HepG2 (cell line): ENCODE data around the gene HPCAL1. TPM values are rescaled to one million over a fixed set of nuclear protein-coding genes. Genes with fewer than 3 reads are reported as not detected.

Experiments used
- ATAC-seq: fragments of 200-7000 bp; cut with Tn5 transposase; 3 replicates; pipeline ENCODE4 v1.9.1; 2020; ENCODE audit warnings: mild to moderate bottlenecking, moderate library complexity
- BruUV-seq: library from RNA; stranded (reverse); fragments of 400-500 nt; replicated peaks from 2 replicates; lab custom pipeline; 2021; lab: Mats Ljungman, UMichigan
- CTCF ChIA-PET: fragments of 300-600 bp; formaldehyde crosslinking; extraction: SDS; loops from one replicate; lab custom pipeline; 2021; ENCODE audit warnings: low total read pairs, inconsistent platforms, low intra/inter-chr PET ratio; lab: Yijun Ruan, JAX
- POLR2A ChIA-PET: fragments of 350-600 bp; sonication (Branson Sonifier 250); formaldehyde crosslinking; loops from one replicate; lab custom pipeline; 2020; ENCODE audit warnings: antibody characterized with exemption, inconsistent platforms; lab: Yijun Ruan, JAX
- DNase-seq: peaks from one replicate; pipeline ENCODE4 v3.0.0-alpha.2; 2015; ENCODE audit warnings: low spot score
- FAIRE-seq: peaks from 3 replicates; lab custom pipeline; 2011; peaks lifted over from hg19 to GRCh38; lab: Jason Lieb, UNC
- H2AFZ ChIP-seq: one replicate; pipeline ENCODE4 v1.6.1; 2011; ENCODE audit warnings: low read length, inconsistent platforms
- H3K27ac ChIP-seq: fragments of 300-600 bp; 3 replicates; pipeline ENCODE4 v1.8.0; 2011; ENCODE audit warnings: mixed run types, mild to moderate bottlenecking, mixed read lengths, low read length, inconsistent platforms; ENCODE audit not compliant: insufficient read depth; ENCODE audit errors: extremely low read length
- H3K27me3 ChIP-seq, 2 experiments: fragments of 200-600 bp in 1 of 2; 2 replicates in 1 of 2; 3 replicates in 1 of 2; pipeline versions ENCODE4 v1.6.0 to v1.8.0; 2011; ENCODE audit warnings: low read length in 2 of 2, mild to moderate bottlenecking in 2 of 2, moderate library complexity in 2 of 2, inconsistent platforms in 1 of 2; ENCODE audit not compliant: insufficient read depth in 2 of 2, control insufficient read depth in 1 of 2
- H3K36me3 ChIP-seq, 2 experiments: fragments of 200-600 bp in 1 of 2; replicated peaks in 1 of 2; 2 replicates in 1 of 2; 3 replicates in 1 of 2; pipeline versions ENCODE4 v1.5.1 to v1.8.0; 2011; ENCODE audit warnings: low read length in 2 of 2, inconsistent platforms in 1 of 2; ENCODE audit not compliant: insufficient read depth in 2 of 2, control insufficient read depth in 1 of 2
- H3K4me1 ChIP-seq: 2 replicates; pipeline ENCODE4 v1.5.1; 2012; ENCODE audit warnings: low read length, inconsistent platforms; ENCODE audit not compliant: insufficient read depth
- H3K4me2 ChIP-seq: 2 replicates; pipeline ENCODE4 v1.6.0; 2011; ENCODE audit warnings: low read depth, low read length, inconsistent platforms
- H3K4me3 ChIP-seq, 3 experiments: fragments of 200-600 bp in 1 of 3; sonication (generic), shearing (Covaris generic) in 1 of 3; replicated peaks in 1 of 3; 2 replicates each; pipeline ENCODE4 v1.5.1; 2011 to 2016; ENCODE audit warnings: low read length in 3 of 3, inconsistent platforms in 2 of 3, low read depth in 2 of 3, mild to moderate bottlenecking in 2 of 3, control low read depth in 1 of 3, mixed read lengths in 1 of 3; ENCODE audit not compliant: insufficient read depth in 1 of 3
- H3K79me2 ChIP-seq: one replicate; pipeline ENCODE4 v1.6.1; 2011; ENCODE audit warnings: low read length, inconsistent platforms; ENCODE audit not compliant: insufficient read depth
- H3K9ac ChIP-seq: 2 replicates; pipeline ENCODE4 v1.6.0; 2011; ENCODE audit warnings: mild to moderate bottlenecking, low read depth, low read length, inconsistent platforms; ENCODE audit not compliant: insufficient read depth
- H3K9me3 ChIP-seq: 2 replicates; pipeline ENCODE4 v1.5.1; 2012; ENCODE audit warnings: mild to moderate bottlenecking, low read length
- H4K20me1 ChIP-seq: 2 replicates; pipeline ENCODE4 v1.6.0; 2011; ENCODE audit warnings: inconsistent platforms, mild to moderate bottlenecking, low read length, moderate library complexity; ENCODE audit not compliant: insufficient read depth
- SIN3A ChIP-seq: IDR thresholded peaks from 2 replicates; pipeline ENCODE4 v1.6.1; 2011; ENCODE audit warnings: low read depth, mild to moderate bottlenecking, control low read depth, low read length, borderline replicate concordance
- ZNF263 ChIP-seq: sonication (generic); formaldehyde crosslinking; IDR thresholded peaks from 2 replicates; pipeline ENCODE4 v1.4.0; 2020; ENCODE audit warnings: missing genetic modification reagents
- ZNF891 ChIP-seq: sonication (generic); formaldehyde crosslinking; IDR thresholded peaks from 2 replicates; pipeline ENCODE4 v1.5.0; 2020; ENCODE audit warnings: mild to moderate bottlenecking, missing genetic modification reagents
- ZSCAN25 ChIP-seq: sonication (generic); formaldehyde crosslinking; IDR thresholded peaks from 2 replicates; pipeline ENCODE4 v1.8.0; 2022; ENCODE audit warnings: mild to moderate bottlenecking, missing genetic modification reagents
- WGBS: methylation state at CpG from one replicate; pipeline ENCODE4 v1.1.6; 2017; ENCODE audit warnings: low lambda C conversion rate; 5-methylcytosine and 5-hydroxymethylcytosine counted together
- in situ Hi-C: cut with HindIII; loops from 2 replicates; pipeline ENCODE4 v1.10.0; 2017; ENCODE audit warnings: low pct_unique_long_range_greater_than_20kb; ENCODE audit not compliant: extremely low pct_ligation_motif_present
- intact Hi-C: fragments of 100-400 bp; cut with micrococcal nuclease; formaldehyde crosslinking; loops from one replicate; pipeline ENCODE4 v1.10.0; 2022; ENCODE audit not compliant: unreplicated experiment
- polyA plus RNA-seq, 8 experiments: library from polyadenylated mRNA; depleted of rRNA in 3 of 8; stranded (reverse) in 7 of 8; unstranded in 1 of 8; fragments of >200 nt; fragmentation: Illumina TruSeq in 4 of 8; extraction: Trizol in 4 of 8; gene quantifications; 2 replicates each; pipeline versions ENCODE4 v1.2.1 to v1.2.3, GENCODE V29; 2011 to 2016; ENCODE audit warnings: low read depth in 4 of 8, missing spikeins in 1 of 8, mixed read lengths in 1 of 8; ENCODE audit not compliant: insufficient read depth in 1 of 8
- total RNA-seq, 5 experiments: library from RNA; depleted of rRNA; stranded (reverse); fragments of >200 nt; fragmentation: Illumina TruSeq; extraction: Trizol; gene quantifications; 2 replicates each; pipeline ENCODE4 v1.2.3, GENCODE V29; 2016; ENCODE audit warnings: low read depth in 1 of 5
- TF ChIP-seq, protein P1 (sequence below): sonication (generic); formaldehyde crosslinking; IDR thresholded peaks from 2 replicates; pipeline ENCODE4 v1.4.0; 2020; ENCODE audit warnings: missing genetic modification reagents
- TF ChIP-seq, protein P2 (sequence below), 2 experiments: IDR thresholded peaks; 2 replicates each; pipeline ENCODE4 v1.6.1; 2011 to 2012; ENCODE audit warnings: low read length in 2 of 2, borderline replicate concordance in 1 of 2, low read depth in 1 of 2, mild to moderate bottlenecking in 1 of 2, moderate library complexity in 1 of 2
- TF ChIP-seq, protein P3 (sequence below): sonication (generic); formaldehyde crosslinking; conservative IDR thresholded peaks from 2 replicates; pipeline ENCODE4 v1.8.1; 2023; ENCODE audit warnings: missing genetic modification reagents

Gene HPCAL1
- total and polyA plus RNA-seq, 2 of the 13 experiments (the other 11 are each of a cell fraction or from before 2014, with no cell fraction given) = 29.5 to 29.9 TPM

DNA sequence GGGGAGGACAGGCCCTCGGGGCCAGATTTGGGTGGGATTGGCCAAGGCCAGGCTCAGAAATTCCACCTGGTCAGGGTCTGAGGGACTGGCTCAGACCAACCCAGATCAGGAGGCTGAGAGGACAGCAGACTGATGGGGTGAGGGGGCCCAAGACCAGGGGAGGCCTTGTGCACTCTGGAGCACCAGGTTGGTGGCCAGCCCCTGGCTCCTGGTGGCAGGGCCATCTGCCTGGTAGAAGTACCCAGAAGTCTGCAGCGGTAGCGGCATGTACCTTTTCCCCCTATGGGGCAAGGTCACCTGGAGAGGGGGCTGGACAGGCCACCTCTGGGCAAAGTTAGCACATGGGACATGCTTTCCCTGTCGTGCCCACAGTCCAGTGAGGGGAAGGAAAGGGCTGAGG lies 166.6 kb downstream of the HPCAL1 start (continued):
- TF ChIP-seq ZNF263 (CRISPR knock-in tag) (no peak), ZSCAN25 (CRISPR knock-in tag) (no peak), SIN3A (no peak), ZNF891 (CRISPR knock-in tag) (no peak)
- TF ChIP-seq, protein P1, sequence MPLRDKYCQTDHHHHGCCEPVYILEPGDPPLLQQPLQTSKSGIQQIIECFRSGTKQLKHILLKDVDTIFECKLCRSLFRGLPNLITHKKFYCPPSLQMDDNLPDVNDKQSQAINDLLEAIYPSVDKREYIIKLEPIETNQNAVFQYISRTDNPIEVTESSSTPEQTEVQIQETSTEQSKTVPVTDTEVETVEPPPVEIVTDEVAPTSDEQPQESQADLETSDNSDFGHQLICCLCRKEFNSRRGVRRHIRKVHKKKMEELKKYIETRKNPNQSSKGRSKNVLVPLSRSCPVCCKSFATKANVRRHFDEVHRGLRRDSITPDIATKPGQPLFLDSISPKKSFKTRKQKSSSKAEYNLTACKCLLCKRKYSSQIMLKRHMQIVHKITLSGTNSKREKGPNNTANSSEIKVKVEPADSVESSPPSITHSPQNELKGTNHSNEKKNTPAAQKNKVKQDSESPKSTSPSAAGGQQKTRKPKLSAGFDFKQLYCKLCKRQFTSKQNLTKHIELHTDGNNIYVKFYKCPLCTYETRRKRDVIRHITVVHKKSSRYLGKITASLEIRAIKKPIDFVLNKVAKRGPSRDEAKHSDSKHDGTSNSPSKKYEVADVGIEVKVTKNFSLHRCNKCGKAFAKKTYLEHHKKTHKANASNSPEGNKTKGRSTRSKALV = no peak
- TF ChIP-seq, all 625 proteins: peak for 0

- BruUV-seq = no TSS peak
- no peak overlapping the region for H2AFZ ChIP-seq
- H3K4me2 ChIP-seq = no peak overlapping the region
- TF ChIP-seq, protein P2, sequence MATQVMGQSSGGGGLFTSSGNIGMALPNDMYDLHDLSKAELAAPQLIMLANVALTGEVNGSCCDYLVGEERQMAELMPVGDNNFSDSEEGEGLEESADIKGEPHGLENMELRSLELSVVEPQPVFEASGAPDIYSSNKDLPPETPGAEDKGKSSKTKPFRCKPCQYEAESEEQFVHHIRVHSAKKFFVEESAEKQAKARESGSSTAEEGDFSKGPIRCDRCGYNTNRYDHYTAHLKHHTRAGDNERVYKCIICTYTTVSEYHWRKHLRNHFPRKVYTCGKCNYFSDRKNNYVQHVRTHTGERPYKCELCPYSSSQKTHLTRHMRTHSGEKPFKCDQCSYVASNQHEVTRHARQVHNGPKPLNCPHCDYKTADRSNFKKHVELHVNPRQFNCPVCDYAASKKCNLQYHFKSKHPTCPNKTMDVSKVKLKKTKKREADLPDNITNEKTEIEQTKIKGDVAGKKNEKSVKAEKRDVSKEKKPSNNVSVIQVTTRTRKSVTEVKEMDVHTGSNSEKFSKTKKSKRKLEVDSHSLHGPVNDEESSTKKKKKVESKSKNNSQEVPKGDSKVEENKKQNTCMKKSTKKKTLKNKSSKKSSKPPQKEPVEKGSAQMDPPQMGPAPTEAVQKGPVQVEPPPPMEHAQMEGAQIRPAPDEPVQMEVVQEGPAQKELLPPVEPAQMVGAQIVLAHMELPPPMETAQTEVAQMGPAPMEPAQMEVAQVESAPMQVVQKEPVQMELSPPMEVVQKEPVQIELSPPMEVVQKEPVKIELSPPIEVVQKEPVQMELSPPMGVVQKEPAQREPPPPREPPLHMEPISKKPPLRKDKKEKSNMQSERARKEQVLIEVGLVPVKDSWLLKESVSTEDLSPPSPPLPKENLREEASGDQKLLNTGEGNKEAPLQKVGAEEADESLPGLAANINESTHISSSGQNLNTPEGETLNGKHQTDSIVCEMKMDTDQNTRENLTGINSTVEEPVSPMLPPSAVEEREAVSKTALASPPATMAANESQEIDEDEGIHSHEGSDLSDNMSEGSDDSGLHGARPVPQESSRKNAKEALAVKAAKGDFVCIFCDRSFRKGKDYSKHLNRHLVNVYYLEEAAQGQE (IDR thresholded peaks at IDR 0.05; ENCODE audit: borderline replicate concordance in 1 of 2, low read depth in 1 of 2, low read length in 2 of 2) = no peak
- TF ChIP-seq, protein P3, sequence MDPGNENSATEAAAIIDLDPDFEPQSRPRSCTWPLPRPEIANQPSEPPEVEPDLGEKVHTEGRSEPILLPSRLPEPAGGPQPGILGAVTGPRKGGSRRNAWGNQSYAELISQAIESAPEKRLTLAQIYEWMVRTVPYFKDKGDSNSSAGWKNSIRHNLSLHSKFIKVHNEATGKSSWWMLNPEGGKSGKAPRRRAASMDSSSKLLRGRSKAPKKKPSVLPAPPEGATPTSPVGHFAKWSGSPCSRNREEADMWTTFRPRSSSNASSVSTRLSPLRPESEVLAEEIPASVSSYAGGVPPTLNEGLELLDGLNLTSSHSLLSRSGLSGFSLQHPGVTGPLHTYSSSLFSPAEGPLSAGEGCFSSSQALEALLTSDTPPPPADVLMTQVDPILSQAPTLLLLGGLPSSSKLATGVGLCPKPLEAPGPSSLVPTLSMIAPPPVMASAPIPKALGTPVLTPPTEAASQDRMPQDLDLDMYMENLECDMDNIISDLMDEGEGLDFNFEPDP (CRISPR knock-in tag) = 0 out of 2 replicates have a peak, but pooled peaks have one; percentile 64
- H4K20me1 ChIP-seq = no peaks in the 10 kb centered on the region
- in situ Hi-C loops = loop anchor here (10.0 kb wide), 1 partner anchor 195 kb away; no protein-coding TSS in a partner anchor
- WGBS = 55% methylated on average over 12 of the region's 12 CpGs
- no peaks in the 10 kb centered on the region for H3K9me3 ChIP-seq
- no peak overlapping the region for H3K27ac ChIP-seq
- no peak overlapping the region for H3K9ac ChIP-seq
- peaks cover 7 to 64% of the 10 kb centered on the region in 2 experiments; a peak in 4 of 5 replicates for H3K27me3 ChIP-seq
- FAIRE-seq (no peak), ATAC-seq (no peak), DNase-seq (no peak)
- no peaks in the 10 kb centered on the region for H3K79me2 ChIP-seq
- no peak overlapping the region for H3K4me3 ChIP-seq
- ChIA-PET CTCF (no interaction called here), POLR2A (no interaction called here)
- peaks cover 10% of the 10 kb centered on the region; the same call in 1 of the 2 replicates for H3K4me1 ChIP-seq
- intact Hi-C loops = loop anchor here (10.0 kb wide), 1 partner anchor 195 kb away; no protein-coding TSS in a partner anchor
- H3K36me3 ChIP-seq = no peaks in the 10 kb centered on the region
Measured at GRCh38 chr2:10469955-10470608, 167.4 kb downstream of the HPCAL1 start.
